Endodermal cell (in vitro differentiated cells): ENCODE results near the gene RFC5. TPM values are rescaled to one million over a fixed set of nuclear protein-coding genes. Genes with fewer than 3 reads are reported as not detected.
"Not testable (repeated sequence)": the region's sequence is repeated elsewhere in the genome, so short reads cannot be mapped to it uniquely, and the experiment has no call there.

Source experiments
- DNase-seq: peaks from one replicate; pipeline ENCODE4 v3.0.0-alpha.2; 2017
- H3K27ac ChIP-seq: 2 replicates; pipeline ENCODE4 v1.5.1; 2013; ENCODE audit warnings: mild to moderate bottlenecking, low read depth, low read length, moderate library complexity
- H3K27me3 ChIP-seq: 2 replicates; pipeline ENCODE4 v1.6.1; 2013; ENCODE audit warnings: mild to moderate bottlenecking, low read length, moderate library complexity; ENCODE audit not compliant: insufficient read depth, control insufficient read depth, poor library complexity, severe bottlenecking
- H3K36me3 ChIP-seq: 2 replicates; pipeline ENCODE4 v1.7.0; 2013; ENCODE audit warnings: mild to moderate bottlenecking, low read length, moderate library complexity; ENCODE audit not compliant: control insufficient read depth, insufficient read depth
- H3K4me1 ChIP-seq: one replicate; pipeline ENCODE4 v1.7.0; 2013; ENCODE audit warnings: low read length; ENCODE audit not compliant: control insufficient read depth, insufficient read depth
- H3K4me3 ChIP-seq: 2 replicates; pipeline ENCODE4 v1.5.1; 2013; ENCODE audit warnings: mild to moderate bottlenecking, low read length, moderate library complexity
- H3K9ac ChIP-seq: 2 replicates; pipeline ENCODE4 v1.6.1; 2013; ENCODE audit warnings: mild to moderate bottlenecking, low read length, moderate library complexity; ENCODE audit not compliant: poor library complexity, severe bottlenecking; ENCODE audit errors: extremely low read depth
- H3K9me3 ChIP-seq: 2 replicates; pipeline ENCODE4 v1.6.1; 2013; ENCODE audit warnings: mild to moderate bottlenecking, low read length, moderate library complexity; ENCODE audit not compliant: control insufficient read depth
- H3K27ac Mint-ChIP-seq: 2 replicates; pipeline ENCODE4 v1.8.0; 2020; ENCODE audit warnings: mixed read lengths
- H3K27me3 Mint-ChIP-seq: 2 replicates; pipeline ENCODE4 v1.8.0; 2021; ENCODE audit warnings: mild to moderate bottlenecking, mixed read lengths; ENCODE audit not compliant: insufficient read depth
- H3K36me3 Mint-ChIP-seq: 2 replicates; pipeline ENCODE4 v1.8.0; 2020; ENCODE audit warnings: low read depth, mixed read lengths
- H3K4me1 Mint-ChIP-seq: 2 replicates; pipeline ENCODE4 v1.8.0; 2020; ENCODE audit warnings: mixed read lengths
- H3K4me3 Mint-ChIP-seq: 2 replicates; pipeline ENCODE4 v1.8.0; 2020; ENCODE audit warnings: mild to moderate bottlenecking, moderate library complexity, mixed read lengths
- H3K9me3 Mint-ChIP-seq: 2 replicates; pipeline ENCODE4 v1.8.0; 2020; ENCODE audit warnings: mild to moderate bottlenecking, mixed read lengths
- WGBS, 2 experiments: methylation state at CpG; one replicate each; pipeline versions ENCODE4 v1.1.5 to v1.1.7; 2013; ENCODE audit warnings: missing lambda C conversion rate in 2 of 2, mixed read lengths in 1 of 2; ENCODE audit not compliant: insufficient coverage in 1 of 2, insufficient read length in 1 of 2; 5-methylcytosine and 5-hydroxymethylcytosine counted together
- total RNA-seq, 2 donors: library from RNA; stranded (reverse); fragmentation: NEBNext Ultra II Directional in 1 of 2; extraction: Animal tissue kit (Norgen Biotek cat#: 25700) in 1 of 2; gene quantifications; 2 replicates in 1 of 2; 3 replicates in 1 of 2; pipeline ENCODE4 v1.2.1, GENCODE V29; 2021
- TF ChIP-seq, protein P1 (sequence below): fragments of 200-600 bp; sonication (generic); conservative IDR thresholded peaks from 2 replicates; pipeline ENCODE4 v1.5.0; 2021; ENCODE audit warnings: antibody characterized with exemption, mild to moderate bottlenecking

The RFC5 gene
- total RNA-seq, 2 donors from 2014 or later = 32.2 to 46.2 TPM

DNA sequence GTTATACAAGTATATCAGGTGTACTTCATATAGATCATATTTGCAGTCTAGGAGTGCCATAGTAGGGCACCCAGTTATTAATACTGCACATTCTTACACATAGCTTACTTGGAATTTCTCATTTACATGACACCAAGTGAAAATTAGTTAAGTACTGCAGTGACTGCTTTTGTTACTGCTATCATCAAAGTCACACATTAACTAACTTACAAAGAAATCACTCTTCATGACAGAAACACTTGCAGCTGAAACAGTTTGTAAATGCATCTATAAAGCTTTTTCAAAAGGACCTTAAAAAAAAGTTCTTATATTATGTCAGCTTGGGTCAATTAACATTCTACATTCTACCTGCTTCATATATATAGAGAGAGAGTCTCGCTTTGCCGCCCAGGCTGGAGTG lies 17.8 kb upstream of the RFC5 start:
- Histone ChIP-seq H3K4me1 (no peaks in the 10 kb centered on the region), H3K9ac (no peak overlapping the region), H3K27me3 (no peaks in the 10 kb centered on the region), H3K36me3 (no peaks in the 10 kb centered on the region), H3K4me3 (no peak overlapping the region), H3K9me3 (no peaks in the 10 kb centered on the region), H3K27ac (no peak overlapping the region)
- Mint-ChIP-seq H3K27ac (no peak overlapping the region), H3K27me3 (peaks cover 2% of the 10 kb centered on the region), H3K36me3 (no peaks in the 10 kb centered on the region), H3K4me3 (no peak overlapping the region), H3K4me1 (no peaks in the 10 kb centered on the region), H3K9me3 (no peaks in the 10 kb centered on the region)
- DNase-seq = no peak
- WGBS, 2 experiments = 100% methylated on average over 2 of the region's 2 CpGs
- TF ChIP-seq, protein P1, sequence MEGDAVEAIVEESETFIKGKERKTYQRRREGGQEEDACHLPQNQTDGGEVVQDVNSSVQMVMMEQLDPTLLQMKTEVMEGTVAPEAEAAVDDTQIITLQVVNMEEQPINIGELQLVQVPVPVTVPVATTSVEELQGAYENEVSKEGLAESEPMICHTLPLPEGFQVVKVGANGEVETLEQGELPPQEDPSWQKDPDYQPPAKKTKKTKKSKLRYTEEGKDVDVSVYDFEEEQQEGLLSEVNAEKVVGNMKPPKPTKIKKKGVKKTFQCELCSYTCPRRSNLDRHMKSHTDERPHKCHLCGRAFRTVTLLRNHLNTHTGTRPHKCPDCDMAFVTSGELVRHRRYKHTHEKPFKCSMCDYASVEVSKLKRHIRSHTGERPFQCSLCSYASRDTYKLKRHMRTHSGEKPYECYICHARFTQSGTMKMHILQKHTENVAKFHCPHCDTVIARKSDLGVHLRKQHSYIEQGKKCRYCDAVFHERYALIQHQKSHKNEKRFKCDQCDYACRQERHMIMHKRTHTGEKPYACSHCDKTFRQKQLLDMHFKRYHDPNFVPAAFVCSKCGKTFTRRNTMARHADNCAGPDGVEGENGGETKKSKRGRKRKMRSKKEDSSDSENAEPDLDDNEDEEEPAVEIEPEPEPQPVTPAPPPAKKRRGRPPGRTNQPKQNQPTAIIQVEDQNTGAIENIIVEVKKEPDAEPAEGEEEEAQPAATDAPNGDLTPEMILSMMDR = no peak

DNA sequence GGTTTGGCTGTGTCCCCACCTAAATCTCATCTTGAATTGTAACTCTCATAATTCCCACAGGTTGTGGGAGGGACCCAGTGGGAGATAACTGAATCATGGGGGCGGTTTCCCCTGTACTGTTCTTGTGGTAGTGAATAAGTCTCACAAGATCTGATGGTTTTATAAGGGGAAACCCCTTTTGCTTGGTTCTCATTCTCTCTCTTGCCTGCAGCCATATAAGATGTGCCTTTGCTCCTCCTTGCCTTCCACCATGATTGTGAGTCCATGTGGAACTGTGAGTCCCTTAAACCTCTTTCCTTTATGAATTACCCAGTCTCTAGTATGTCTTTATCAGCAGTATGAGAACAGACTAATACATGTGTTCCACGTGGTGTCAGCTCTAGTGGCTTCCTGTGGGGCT lies 16.7 kb upstream of the RFC5 start:
- H3K36me3 Mint-ChIP-seq, H3K27me3 ChIP-seq, H3K27ac ChIP-seq, H3K9me3 ChIP-seq, H3K9ac ChIP-seq, H3K9me3 Mint-ChIP-seq, H3K36me3 ChIP-seq, H3K4me3 ChIP-seq, H3K4me1 ChIP-seq, H3K4me1 Mint-ChIP-seq, H3K4me3 Mint-ChIP-seq, H3K27ac Mint-ChIP-seq, H3K27me3 Mint-ChIP-seq, DNase-seq: not testable (repeated sequence)
- 71 to 91% methylated on average over 2 of the region's 2 CpGs for WGBS, 2 experiments

DNA sequence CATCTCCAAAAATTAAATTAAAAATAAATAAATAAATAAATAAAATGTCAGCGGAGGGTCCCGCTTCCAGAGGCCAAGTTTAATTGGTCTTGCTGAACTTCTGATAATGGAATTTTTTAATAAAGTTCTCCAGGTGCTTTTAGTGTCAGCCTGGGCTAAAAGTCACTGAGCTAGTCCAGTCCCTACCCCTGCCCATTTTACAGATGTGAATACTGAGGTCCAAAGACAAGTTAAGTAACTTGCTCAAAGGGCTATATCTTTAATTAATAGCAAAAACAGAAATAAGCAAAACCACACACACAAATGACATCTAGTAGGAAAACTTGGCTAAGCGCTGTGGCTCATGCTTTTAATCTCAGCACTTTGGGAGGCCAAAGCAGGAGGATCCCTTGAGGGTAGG lies 5.6 kb upstream of the RFC5 start:
- WGBS, 2 experiments = 100% methylated on average over 1 to 3 of the region's 3 CpGs
- no peaks in the 10 kb centered on the region for H3K4me1 ChIP-seq
- H3K27me3 Mint-ChIP-seq = no peaks in the 10 kb centered on the region
- H3K27ac ChIP-seq = no peak overlapping the region
- no peaks in the 10 kb centered on the region for H3K36me3 ChIP-seq
- H3K9me3 ChIP-seq = no peaks in the 10 kb centered on the region
- no peak overlapping the region for H3K27ac Mint-ChIP-seq
- H3K36me3 Mint-ChIP-seq = no peaks in the 10 kb centered on the region
- no peaks in the 10 kb centered on the region for H3K27me3 ChIP-seq
- H3K4me3 ChIP-seq = no peak overlapping the region
- DNase-seq = no peak
- H3K4me3 Mint-ChIP-seq = no peak overlapping the region
- TF ChIP-seq, protein P1 = no peak
- H3K9ac ChIP-seq = no peak overlapping the region
- H3K4me1 Mint-ChIP-seq = peaks cover 7% of the 10 kb centered on the region
- peaks cover 4% of the 10 kb centered on the region for H3K9me3 Mint-ChIP-seq

DNA sequence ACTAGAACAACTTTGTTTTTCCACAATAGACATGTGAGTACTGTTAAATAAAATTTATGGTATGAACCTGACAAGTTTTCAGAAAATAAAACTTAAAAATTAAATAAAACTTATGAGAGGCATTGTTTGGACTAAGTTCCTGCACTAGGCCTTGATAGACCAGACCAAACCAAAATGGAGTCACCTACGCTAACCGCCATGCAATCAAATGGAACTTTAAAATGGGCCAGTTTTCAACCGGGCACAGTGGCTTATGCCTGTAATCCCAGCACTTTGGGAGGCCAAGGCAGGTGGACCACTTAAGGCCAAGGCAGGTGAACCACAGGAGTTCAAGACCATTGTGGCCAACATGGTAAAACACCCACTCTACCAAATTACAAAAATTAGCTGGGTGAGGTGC lies 5.1 kb upstream of the RFC5 start:
- no peaks in the 10 kb centered on the region for H3K27me3 Mint-ChIP-seq

More for the DNA sequence above, 5.1 kb upstream of the RFC5 start:
- Mint-ChIP-seq H3K4me3 (no peak overlapping the region), H3K27ac (no peak overlapping the region), H3K9me3 (peaks cover 4% of the 10 kb centered on the region), H3K36me3 (no peaks in the 10 kb centered on the region), H3K4me1 (peaks cover 7% of the 10 kb centered on the region)
- Histone ChIP-seq H3K4me3 (no peak overlapping the region), H3K4me1 (no peaks in the 10 kb centered on the region), H3K27me3 (no peaks in the 10 kb centered on the region), H3K9me3 (no peaks in the 10 kb centered on the region), H3K36me3 (no peaks in the 10 kb centered on the region), H3K27ac (no peak overlapping the region), H3K9ac (no peak overlapping the region)
- no peak for DNase-seq
- 94 to 100% methylated on average over 3 of the region's 3 CpGs for WGBS, 2 experiments
- TF ChIP-seq, protein P1 = no peak
